Vagina (tissue), 2 donors: ENCODE data around the gene VSTM4.

ENCODE experiments used
- CTCF ChIP-seq, 3 experiments: fragments of 450-650 bp in 2 of 3; fragments of 200-600 bp in 1 of 3; sonication (generic) in 1 of 3; IDR thresholded peaks; one replicate each; pipeline ENCODE4 v1.5.1; 2017 to 2019; ENCODE audit warnings: antibody characterized with exemption in 3 of 3, mild to moderate bottlenecking in 2 of 3, moderate library complexity in 2 of 3
- POLR2A ChIP-seq, 2 donors: fragments of 450-650 bp; IDR thresholded peaks; one replicate each; pipeline ENCODE4 v1.6.1; 2017; ENCODE audit warnings: antibody characterized with exemption in 2 of 2, mild to moderate bottlenecking in 2 of 2, moderate library complexity in 2 of 2

- TF ChIP-seq CTCF (IDR thresholded peaks at IDR 0.05) (no peak), POLR2A (IDR thresholded peaks at IDR 0.05) (no peak)
Measured at GRCh38 chr10:49107111-49107886, 8.0 kb downstream of the VSTM4 start.
